Prostate gland (tissue), 2 donors: ENCODE results near the gene FBXW9.

Source experiments
- POLR2A ChIP-seq: fragments of 450-650 bp; IDR thresholded peaks from one replicate; pipeline ENCODE4 v1.6.1; 2016; ENCODE audit warnings: antibody characterized with exemption, mild to moderate bottlenecking
- POLR2AphosphoS5 ChIP-seq: sonication (generic); formaldehyde crosslinking; IDR thresholded peaks from one replicate; pipeline ENCODE4 v1.6.1; 2017; ENCODE audit warnings: antibody characterized with exemption
- TF ChIP-seq, protein P1 (sequence below), 4 experiments: fragments of 200-600 bp in 2 of 4; fragments of 450-650 bp in 2 of 4; sonication (generic) in 2 of 4; IDR thresholded peaks; 1 replicate in 3 of 4; 2 replicates in 1 of 4; pipeline ENCODE4 v1.5.1; 2016 to 2019; ENCODE audit warnings: antibody characterized with exemption in 4 of 4, mild to moderate bottlenecking in 2 of 4, moderate library complexity in 2 of 4

DNA sequence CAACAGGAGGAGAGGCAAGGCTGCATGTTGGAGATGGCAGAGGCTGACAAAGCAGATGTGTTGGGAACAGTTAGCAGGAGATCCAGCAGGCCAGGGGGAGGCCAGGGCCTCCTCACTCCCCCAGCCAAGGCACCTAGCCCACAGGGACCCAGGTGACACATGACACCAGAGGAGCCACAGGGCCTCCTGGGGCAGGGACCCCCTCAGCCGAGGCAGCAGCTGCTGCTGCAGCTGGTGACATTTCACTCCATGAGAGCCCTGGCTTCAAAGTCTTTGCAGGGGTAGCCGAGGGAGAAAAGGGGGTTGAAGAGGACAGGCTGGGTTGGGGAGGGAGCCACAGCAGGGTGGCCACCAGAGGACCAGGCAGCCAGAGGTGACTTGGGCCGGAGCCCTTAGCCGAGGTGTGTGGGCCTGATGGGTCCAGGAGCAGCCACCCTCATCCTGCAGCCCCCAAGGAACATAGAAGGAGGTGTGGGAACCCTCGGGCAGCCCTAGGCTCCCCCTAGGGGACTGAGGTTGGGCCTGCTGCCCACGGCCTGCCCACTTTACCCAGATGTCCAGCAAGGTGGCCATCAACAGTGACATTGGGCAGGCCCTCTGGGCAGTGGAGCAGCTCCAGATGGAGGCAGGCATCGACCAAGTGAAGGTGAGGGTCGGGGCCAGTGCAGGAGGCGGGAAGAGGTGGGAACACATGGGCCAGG lies 8.8 kb downstream of the FBXW9 start, which contains the start of gene GNG14:
- TF ChIP-seq, protein P1, sequence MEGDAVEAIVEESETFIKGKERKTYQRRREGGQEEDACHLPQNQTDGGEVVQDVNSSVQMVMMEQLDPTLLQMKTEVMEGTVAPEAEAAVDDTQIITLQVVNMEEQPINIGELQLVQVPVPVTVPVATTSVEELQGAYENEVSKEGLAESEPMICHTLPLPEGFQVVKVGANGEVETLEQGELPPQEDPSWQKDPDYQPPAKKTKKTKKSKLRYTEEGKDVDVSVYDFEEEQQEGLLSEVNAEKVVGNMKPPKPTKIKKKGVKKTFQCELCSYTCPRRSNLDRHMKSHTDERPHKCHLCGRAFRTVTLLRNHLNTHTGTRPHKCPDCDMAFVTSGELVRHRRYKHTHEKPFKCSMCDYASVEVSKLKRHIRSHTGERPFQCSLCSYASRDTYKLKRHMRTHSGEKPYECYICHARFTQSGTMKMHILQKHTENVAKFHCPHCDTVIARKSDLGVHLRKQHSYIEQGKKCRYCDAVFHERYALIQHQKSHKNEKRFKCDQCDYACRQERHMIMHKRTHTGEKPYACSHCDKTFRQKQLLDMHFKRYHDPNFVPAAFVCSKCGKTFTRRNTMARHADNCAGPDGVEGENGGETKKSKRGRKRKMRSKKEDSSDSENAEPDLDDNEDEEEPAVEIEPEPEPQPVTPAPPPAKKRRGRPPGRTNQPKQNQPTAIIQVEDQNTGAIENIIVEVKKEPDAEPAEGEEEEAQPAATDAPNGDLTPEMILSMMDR (IDR thresholded peaks at IDR 0.05): no peak
- TF ChIP-seq POLR2A: no peak
- TF ChIP-seq POLR2AphosphoS5: no peak
